K562 (cell line): ENCODE results near the gene DNAJB6. TPM values are rescaled to one million over a fixed set of nuclear protein-coding genes. Genes with fewer than 3 reads are reported as not detected.
A peak's percentile ranks its signal among the peaks of the same experiment; 100 is the strongest.

ENCODE experiments used
- DDX20 ChIP-seq: fragments of 450-650 bp; IDR thresholded peaks from 2 replicates; pipeline ENCODE4 v1.6.1; 2016; ENCODE audit warnings: missing genetic modification characterization, low read depth, mild to moderate bottlenecking, missing compliant biosample characterization, moderate library complexity
- DIDO1 ChIP-seq: fragments of 450-650 bp; IDR thresholded peaks from 2 replicates; pipeline ENCODE4 v1.6.1; 2016; ENCODE audit warnings: low read depth, missing biosample characterization, missing genetic modification characterization
- E2F4 ChIP-seq: sonication (generic); formaldehyde crosslinking; IDR thresholded peaks from 2 replicates; pipeline ENCODE4 v1.8.0; 2022; ENCODE audit warnings: mild to moderate bottlenecking, low read depth, missing genetic modification reagents
- FOXA1 ChIP-seq: fragments of 450-650 bp; IDR thresholded peaks from 2 replicates; pipeline ENCODE4 v1.6.1; 2016; ENCODE audit warnings: mild to moderate bottlenecking, borderline replicate concordance
- FOXJ3 ChIP-seq: sonication (generic); formaldehyde crosslinking; IDR thresholded peaks from 2 replicates; pipeline ENCODE4 v1.4.0; 2020; ENCODE audit warnings: mild to moderate bottlenecking, missing genetic modification reagents
- FOXP4 ChIP-seq: sonication (generic); formaldehyde crosslinking; IDR thresholded peaks from 2 replicates; pipeline ENCODE4 v1.8.0; 2022; ENCODE audit warnings: mild to moderate bottlenecking, missing genetic modification reagents, borderline replicate concordance
- HNRNPLL ChIP-seq: fragments of 200-400 bp; formaldehyde crosslinking; IDR thresholded peaks from 2 replicates; pipeline ENCODE4 v1.6.1; 2017; ENCODE audit warnings: low read length, low read depth, mild to moderate bottlenecking; ENCODE audit not compliant: poor library complexity, severe bottlenecking
- JUN ChIP-seq, 2 experiments: sonication (generic) in 1 of 2; formaldehyde crosslinking in 1 of 2; IDR thresholded peaks; 2 replicates each; pipeline versions ENCODE4 v1.6.1 to v1.8.0; 2012 to 2022; ENCODE audit warnings: borderline replicate concordance in 2 of 2, mild to moderate bottlenecking in 2 of 2, improper control_type of control experiment in 1 of 2, low read depth in 1 of 2, low read length in 1 of 2, missing genetic modification reagents in 1 of 2
- KDM5B ChIP-seq: fragments of 200-600 bp; sonication (generic); IDR thresholded peaks from 2 replicates; pipeline ENCODE4 v1.6.1; 2012; ENCODE audit warnings: low read depth, mild to moderate bottlenecking, moderate library complexity, low read length, control low read depth, inconsistent platforms; ENCODE audit not compliant: insufficient replicate concordance
- MAFG ChIP-seq: fragments of 450-650 bp; conservative IDR thresholded peaks from 2 replicates; pipeline ENCODE4 v1.6.1; 2016; ENCODE audit warnings: missing genetic modification characterization, missing compliant biosample characterization
- NEUROD1 ChIP-seq: fragments of 150-350 bp; IDR thresholded peaks from 2 replicates; pipeline ENCODE4 v1.6.1; 2014; ENCODE audit warnings: borderline replicate concordance, low read length, low read depth; ENCODE audit not compliant: partially characterized antibody
- NFXL1 ChIP-seq: fragments of 450-650 bp; formaldehyde crosslinking; IDR thresholded peaks from 2 replicates; pipeline ENCODE4 v1.4.0; 2021; ENCODE audit warnings: mild to moderate bottlenecking
- PCBP1 ChIP-seq: fragments of 200-400 bp; formaldehyde crosslinking; IDR thresholded peaks from 2 replicates; pipeline ENCODE4 v1.6.1; 2018; ENCODE audit warnings: mild to moderate bottlenecking, low read depth, low read length; ENCODE audit not compliant: poor library complexity, severe bottlenecking
- PYGO2 ChIP-seq: fragments of 450-650 bp; IDR thresholded peaks from 2 replicates; pipeline ENCODE4 v1.6.1; 2016; ENCODE audit warnings: mild to moderate bottlenecking, missing genetic modification characterization, moderate library complexity, missing compliant biosample characterization
- SMARCA5 ChIP-seq: fragments of 450-650 bp; IDR thresholded peaks from 2 replicates; pipeline ENCODE4 v1.6.1; 2016
- ZBTB1 ChIP-seq: sonication (generic); formaldehyde crosslinking; IDR thresholded peaks from 2 replicates; pipeline ENCODE4 v1.8.1; 2023; ENCODE audit warnings: missing genetic modification reagents, low read depth, mild to moderate bottlenecking, borderline replicate concordance
- ZFP91 ChIP-seq: sonication (generic); formaldehyde crosslinking; IDR thresholded peaks from 2 replicates; pipeline ENCODE4 v1.8.0; 2022; ENCODE audit warnings: mild to moderate bottlenecking, missing genetic modification reagents
- ZNF165 ChIP-seq: fragments of 250-450 bp; sonication (Bioruptor Pico); IDR thresholded peaks from 2 replicates; pipeline ENCODE4 v1.4.0; 2020; ENCODE audit warnings: borderline replicate concordance
- ZNF780A ChIP-seq: fragments of 250-450 bp; sonication (Bioruptor Pico); IDR thresholded peaks from 2 replicates; pipeline ENCODE4 v1.5.0; 2021; ENCODE audit warnings: mild to moderate bottlenecking
- polyA plus RNA-seq, 8 experiments: library from polyadenylated mRNA; depleted of rRNA in 4 of 8; stranded (reverse) in 5 of 8; unstranded in 3 of 8; fragments of >200 nt; fragmentation: Nextera tagmentation in 2 of 8; fragmentation: Illumina TruSeq in 1 of 8; extraction: Ambion mirVana in 2 of 8; extraction: Trizol in 1 of 8; gene quantifications; 2 replicates each; pipeline versions ENCODE4 v1.2.1 to v1.2.3, GENCODE V29; 2011 to 2014; ENCODE audit warnings: inconsistent platforms in 1 of 8, missing spikeins in 1 of 8
- total RNA-seq, 7 experiments: library from RNA; depleted of rRNA in 6 of 7; stranded (reverse); fragments of >200 nt in 6 of 7; fragmentation: Illumina TruSeq in 2 of 7; extraction: Trizol in 2 of 7; gene quantifications; 2 replicates each; pipeline versions ENCODE4 v1.2.1 to v1.2.3, GENCODE V29; 2011 to 2021; ENCODE audit warnings: low replicate concordance in 1 of 7
- TF ChIP-seq, protein P1 (sequence below): fragments of 250-450 bp; sonication (Bioruptor Pico); IDR thresholded peaks from 2 replicates; pipeline ENCODE4 v1.8.0; 2021; ENCODE audit warnings: mild to moderate bottlenecking, moderate library complexity

Gene DNAJB6
- total and polyA plus RNA-seq, 9 of the 15 experiments (the other 6 are each of a cell fraction or from before 2014, with no cell fraction given) = 84.5 to 158 (median 135) TPM

GRCh38 chr7:157339777-157340677, 3.2 kb downstream of the DNAJB6 start (continued):
- TF ChIP-seq JUN (IDR thresholded peaks at IDR 0.05; ENCODE audit: borderline replicate concordance, low read depth, low read length) (peak; percentile 33; the same call in 1 of the 2 replicates), JUN (CRISPR knock-in tag; IDR thresholded peaks at IDR 0.05; ENCODE audit: borderline replicate concordance) (0 out of 2 replicates have a peak, but pooled peaks have one; percentile 37), HNRNPLL (no peak), ZFP91 (CRISPR knock-in tag) (no peak), DDX20 (no peak), NFXL1 (CRISPR knock-in tag) (no peak), MAFG (tag) (no peak), PCBP1 (no peak), ZNF780A (no peak), PYGO2 (no peak), KDM5B (no peak), NEUROD1 (no peak), FOXA1 (no peak), FOXJ3 (CRISPR knock-in tag) (no peak), FOXP4 (CRISPR knock-in tag) (no peak), E2F4 (CRISPR knock-in tag) (no peak), DIDO1 (tag) (no peak), ZNF165 (CRISPR knock-in tag) (no peak), SMARCA5 (no peak), ZBTB1 (no peak)
- TF ChIP-seq, protein P1, sequence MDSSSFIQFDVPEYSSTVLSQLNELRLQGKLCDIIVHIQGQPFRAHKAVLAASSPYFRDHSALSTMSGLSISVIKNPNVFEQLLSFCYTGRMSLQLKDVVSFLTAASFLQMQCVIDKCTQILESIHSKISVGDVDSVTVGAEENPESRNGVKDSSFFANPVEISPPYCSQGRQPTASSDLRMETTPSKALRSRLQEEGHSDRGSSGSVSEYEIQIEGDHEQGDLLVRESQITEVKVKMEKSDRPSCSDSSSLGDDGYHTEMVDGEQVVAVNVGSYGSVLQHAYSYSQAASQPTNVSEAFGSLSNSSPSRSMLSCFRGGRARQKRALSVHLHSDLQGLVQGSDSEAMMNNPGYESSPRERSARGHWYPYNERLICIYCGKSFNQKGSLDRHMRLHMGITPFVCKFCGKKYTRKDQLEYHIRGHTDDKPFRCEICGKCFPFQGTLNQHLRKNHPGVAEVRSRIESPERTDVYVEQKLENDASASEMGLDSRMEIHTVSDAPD (CRISPR knock-in tag) = no peak
